Measurements from ENCODE around the gene COL5A1.
"Not testable (repeated sequence)": the region's sequence is repeated elsewhere in the genome, so short reads cannot be mapped to it uniquely, and the experiment has no call there.

Gene COL5A1

DNA sequence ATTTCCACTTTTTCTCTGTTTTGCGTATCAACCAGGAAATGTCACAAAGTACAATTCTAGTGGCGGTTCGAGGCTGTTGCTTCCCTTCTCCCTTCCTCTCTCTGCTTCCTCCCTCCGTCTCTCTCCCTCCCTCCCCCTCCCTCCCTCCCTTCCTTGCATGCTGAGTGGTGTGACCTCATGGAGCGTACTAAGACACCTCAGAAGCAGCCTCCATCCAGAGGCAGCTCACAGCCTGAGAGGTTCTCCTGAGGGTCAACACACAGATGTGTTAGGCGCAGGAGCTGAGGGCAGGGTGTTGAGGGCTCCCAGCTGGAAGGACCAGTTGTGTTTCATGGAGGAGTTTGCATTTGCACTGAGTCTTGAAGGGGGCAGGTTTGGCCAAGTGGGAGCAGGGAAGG is 57.7 kb downstream of the COL5A1 start:
- no peaks in the 10 kb centered on the region for H3K9me3 ChIP-seq (ENCODE audit: control insufficient read depth in 2 of 2, low read length in 2 of 2)
- H3K4me1 ChIP-seq (ENCODE audit: control insufficient read depth in 2 of 2, insufficient read depth in 2 of 2, low read length in 2 of 2): peaks cover 0 to 6% of the 10 kb centered on the region in 2 donors
- no peaks in the 10 kb centered on the region for H3K27me3 ChIP-seq (ENCODE audit: control insufficient read depth in 2 of 2, insufficient read depth in 2 of 2, low read length in 2 of 2)
- H3K27ac ChIP-seq (ENCODE audit: low read depth in 2 of 2, low read length in 2 of 2): no peak overlapping the region
- no peak overlapping the region for H3K4me3 ChIP-seq (ENCODE audit: low read length in 2 of 2)
- H3K36me3 ChIP-seq (ENCODE audit: control insufficient read depth in 2 of 2, insufficient read depth in 2 of 2, low read length in 2 of 2): no peaks in the 10 kb centered on the region
- H3K9ac ChIP-seq (ENCODE audit: low read depth in 1 of 2, low read length in 2 of 2): no peak overlapping the region

DNA sequence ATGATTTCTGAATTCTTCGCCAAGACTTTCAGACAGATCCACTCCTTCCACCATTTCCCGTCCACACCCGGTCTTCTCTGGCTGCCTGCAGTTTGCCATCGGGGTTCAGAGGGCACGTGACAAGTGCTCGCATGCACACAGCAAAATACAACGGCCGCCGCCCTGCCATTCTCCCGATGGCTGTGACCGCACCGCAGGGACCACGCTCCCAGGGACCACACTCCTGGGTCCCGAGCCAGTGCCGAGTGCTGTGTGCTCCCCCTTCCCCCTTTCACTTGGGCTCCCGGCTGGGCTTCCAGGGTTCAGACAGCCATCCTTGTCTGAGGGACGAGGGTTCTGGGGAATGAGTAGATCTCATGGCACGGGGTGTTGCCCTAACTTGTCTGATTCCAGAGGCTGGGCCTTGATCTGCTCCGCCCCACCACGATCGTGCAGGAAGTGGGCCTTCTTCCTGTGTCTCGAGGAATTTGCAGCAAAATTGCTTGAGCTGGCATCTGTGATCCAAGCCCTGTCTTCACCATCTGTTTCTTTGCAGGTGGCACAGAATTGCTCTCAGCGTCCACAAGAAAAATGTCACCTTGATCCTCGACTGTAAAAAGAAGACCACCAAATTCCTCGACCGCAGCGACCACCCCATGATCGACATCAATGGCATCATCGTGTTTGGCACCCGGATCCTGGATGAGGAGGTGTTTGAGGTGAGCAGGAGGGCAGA is 59.2 kb downstream of the COL5A1 start:
- Histone ChIP-seq H3K4me1 (ENCODE audit: control insufficient read depth in 2 of 2, insufficient read depth in 2 of 2, low read length in 2 of 2) (peaks cover 0 to 6% of the 10 kb centered on the region in 2 donors), H3K4me3 (ENCODE audit: low read length in 2 of 2) (no peak overlapping the region), H3K9ac (ENCODE audit: low read depth in 1 of 2, low read length in 2 of 2) (no peak overlapping the region), H3K9me3 (ENCODE audit: control insufficient read depth in 2 of 2, low read length in 2 of 2) (no peaks in the 10 kb centered on the region), H3K36me3 (ENCODE audit: control insufficient read depth in 2 of 2, insufficient read depth in 2 of 2, low read length in 2 of 2) (no peaks in the 10 kb centered on the region), H3K27ac (ENCODE audit: low read depth in 2 of 2, low read length in 2 of 2) (no peak overlapping the region), H3K27me3 (ENCODE audit: control insufficient read depth in 2 of 2, insufficient read depth in 2 of 2, low read length in 2 of 2) (no peaks in the 10 kb centered on the region)

DNA sequence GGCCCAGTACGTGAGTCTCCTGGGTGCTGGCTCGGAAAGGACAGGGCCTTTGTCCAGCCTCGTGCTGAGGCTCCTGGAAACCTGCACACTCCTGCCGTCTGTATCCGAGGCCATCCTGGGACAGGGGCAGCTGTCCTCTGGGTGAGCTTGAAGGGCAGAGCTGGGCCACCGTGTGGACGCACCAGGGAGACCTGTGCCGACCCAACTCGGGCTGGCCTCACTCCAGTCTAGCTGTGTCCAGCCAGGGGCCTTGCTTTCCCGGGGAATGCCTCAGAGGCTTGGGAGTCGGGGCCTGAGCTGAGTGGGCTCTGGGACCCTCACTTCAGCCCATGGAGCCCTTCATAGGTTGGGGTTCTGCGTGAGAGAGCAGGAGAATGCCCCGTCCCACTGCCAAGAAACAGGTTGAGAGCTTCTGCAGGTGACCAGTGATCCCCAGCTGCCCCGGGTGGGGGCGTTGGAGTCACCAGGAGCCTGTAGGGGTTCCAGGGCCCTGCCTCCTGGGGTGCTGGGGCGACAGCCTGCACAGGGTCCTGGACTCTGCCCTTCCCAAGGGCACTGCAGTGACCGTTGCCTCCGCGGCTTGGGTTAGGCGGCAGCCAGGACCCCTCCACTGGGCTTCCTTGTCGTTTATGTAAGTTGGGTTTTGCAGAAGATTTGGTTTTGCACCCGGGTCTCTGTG is 60.1 kb downstream of the COL5A1 start:
- no peaks in the 10 kb centered on the region for H3K27me3 ChIP-seq (ENCODE audit: control insufficient read depth in 2 of 2, insufficient read depth in 2 of 2, low read length in 2 of 2)
- no peaks in the 10 kb centered on the region for H3K36me3 ChIP-seq (ENCODE audit: control insufficient read depth in 2 of 2, insufficient read depth in 2 of 2, low read length in 2 of 2)
- H3K27ac ChIP-seq (ENCODE audit: low read depth in 2 of 2, low read length in 2 of 2): no peak overlapping the region
- no peak overlapping the region for H3K9ac ChIP-seq (ENCODE audit: low read depth in 1 of 2, low read length in 2 of 2)
- H3K4me1 ChIP-seq (ENCODE audit: control insufficient read depth in 2 of 2, insufficient read depth in 2 of 2, low read length in 2 of 2): peaks cover 3 to 8% of the 10 kb centered on the region in 2 donors
- no peak overlapping the region for H3K4me3 ChIP-seq (ENCODE audit: low read length in 2 of 2)
- H3K9me3 ChIP-seq (ENCODE audit: control insufficient read depth in 2 of 2, low read length in 2 of 2): no peaks in the 10 kb centered on the region

DNA sequence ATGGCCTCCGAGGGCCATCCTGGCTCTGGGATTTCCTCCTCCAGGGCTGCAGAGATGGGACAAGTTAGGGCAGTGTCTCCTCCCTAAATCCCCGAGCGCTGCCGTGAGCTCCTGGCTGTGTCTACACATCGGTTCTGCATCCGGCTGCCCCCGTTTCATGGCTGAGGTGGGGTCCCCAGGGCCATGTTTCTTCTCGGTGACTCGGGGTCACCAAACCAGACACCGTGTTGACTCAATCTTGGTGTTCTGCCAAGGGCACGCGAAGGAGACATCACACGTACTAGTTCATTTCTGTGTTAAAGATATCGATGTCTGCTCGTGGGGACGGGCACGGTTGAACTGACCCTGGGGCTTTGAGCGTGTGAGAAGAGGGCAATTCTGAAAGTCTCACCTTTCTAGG is 60.7 kb downstream of the COL5A1 start:
- Histone ChIP-seq H3K36me3 (ENCODE audit: control insufficient read depth in 2 of 2, insufficient read depth in 2 of 2, low read length in 2 of 2) (no peaks in the 10 kb centered on the region), H3K4me3 (ENCODE audit: low read length in 2 of 2) (no peak overlapping the region)

DNA sequence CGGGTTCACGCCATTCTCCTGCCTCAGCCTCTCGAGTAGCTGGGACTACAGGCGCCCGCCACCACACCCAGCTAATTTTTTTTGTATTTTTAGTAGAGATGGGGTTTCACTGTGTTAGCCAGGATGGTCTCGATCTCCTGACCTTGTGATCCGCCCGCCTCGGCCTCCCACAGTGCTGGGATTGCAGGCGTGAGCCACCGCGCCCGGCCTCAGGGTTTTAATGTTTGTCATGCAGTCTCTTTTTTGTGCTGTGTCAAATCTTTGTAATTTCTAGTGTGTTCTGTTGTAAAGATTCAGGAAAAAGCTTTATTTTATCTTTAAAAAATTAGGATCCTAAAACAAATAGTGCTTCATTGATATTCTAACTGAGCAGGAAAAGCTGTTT is 62.1 kb downstream of the COL5A1 start:
- not testable (repeated sequence) for H3K4me3 ChIP-seq (ENCODE audit: low read length in 2 of 2); H3K27ac ChIP-seq (ENCODE audit: low read depth in 2 of 2, low read length in 2 of 2); H3K9me3 ChIP-seq (ENCODE audit: control insufficient read depth in 2 of 2, low read length in 2 of 2); H3K36me3 ChIP-seq (ENCODE audit: control insufficient read depth in 2 of 2, insufficient read depth in 2 of 2, low read length in 2 of 2); H3K9ac ChIP-seq (ENCODE audit: low read depth in 1 of 2, low read length in 2 of 2); H3K4me1 ChIP-seq (ENCODE audit: control insufficient read depth in 2 of 2, insufficient read depth in 2 of 2, low read length in 2 of 2); H3K27me3 ChIP-seq (ENCODE audit: control insufficient read depth in 2 of 2, insufficient read depth in 2 of 2, low read length in 2 of 2)

More for the DNA sequence above, 60.7 kb downstream of the COL5A1 start:
- Histone ChIP-seq H3K27ac (ENCODE audit: low read depth in 2 of 2, low read length in 2 of 2) (no peak overlapping the region), H3K9ac (ENCODE audit: low read depth in 1 of 2, low read length in 2 of 2) (no peak overlapping the region), H3K27me3 (ENCODE audit: control insufficient read depth in 2 of 2, insufficient read depth in 2 of 2, low read length in 2 of 2) (no peaks in the 10 kb centered on the region), H3K4me1 (ENCODE audit: control insufficient read depth in 2 of 2, insufficient read depth in 2 of 2, low read length in 2 of 2) (peaks cover 5 to 9% of the 10 kb centered on the region in 2 donors), H3K9me3 (ENCODE audit: control insufficient read depth in 2 of 2, low read length in 2 of 2) (no peaks in the 10 kb centered on the region)

DNA sequence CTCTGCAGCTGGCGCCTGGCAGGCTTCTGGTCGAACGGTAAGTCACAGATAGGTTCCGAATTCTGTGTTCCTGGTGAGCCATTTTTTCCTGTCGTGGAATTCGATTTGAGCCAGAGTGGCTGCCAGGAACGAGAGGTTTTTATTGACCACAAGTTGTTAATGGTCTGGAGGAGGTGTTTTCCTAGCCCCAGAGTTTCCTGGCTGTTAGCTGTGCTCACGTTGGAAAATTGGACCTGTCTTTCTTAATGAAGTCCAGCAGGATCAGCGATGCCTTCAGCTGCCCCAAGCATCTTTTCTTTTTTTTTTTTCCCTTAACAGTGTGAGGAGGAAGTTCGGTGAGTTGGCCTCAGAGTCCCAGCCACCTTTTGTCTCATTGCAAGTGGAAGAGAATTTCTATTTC is 62.9 kb downstream of the COL5A1 start:
- no peaks in the 10 kb centered on the region for H3K36me3 ChIP-seq (ENCODE audit: control insufficient read depth in 2 of 2, insufficient read depth in 2 of 2, low read length in 2 of 2)
- no peaks in the 10 kb centered on the region for H3K27me3 ChIP-seq (ENCODE audit: control insufficient read depth in 2 of 2, insufficient read depth in 2 of 2, low read length in 2 of 2)
- peaks cover 7 to 8% of the 10 kb centered on the region in 2 donors for H3K4me1 ChIP-seq (ENCODE audit: control insufficient read depth in 2 of 2, insufficient read depth in 2 of 2, low read length in 2 of 2)
- no peaks in the 10 kb centered on the region for H3K9me3 ChIP-seq (ENCODE audit: control insufficient read depth in 2 of 2, low read length in 2 of 2)
- H3K4me3 ChIP-seq (ENCODE audit: low read length in 2 of 2): no peak overlapping the region
- no peak overlapping the region for H3K9ac ChIP-seq (ENCODE audit: low read depth in 1 of 2, low read length in 2 of 2)
- no peak overlapping the region for H3K27ac ChIP-seq (ENCODE audit: low read depth in 2 of 2, low read length in 2 of 2)

DNA sequence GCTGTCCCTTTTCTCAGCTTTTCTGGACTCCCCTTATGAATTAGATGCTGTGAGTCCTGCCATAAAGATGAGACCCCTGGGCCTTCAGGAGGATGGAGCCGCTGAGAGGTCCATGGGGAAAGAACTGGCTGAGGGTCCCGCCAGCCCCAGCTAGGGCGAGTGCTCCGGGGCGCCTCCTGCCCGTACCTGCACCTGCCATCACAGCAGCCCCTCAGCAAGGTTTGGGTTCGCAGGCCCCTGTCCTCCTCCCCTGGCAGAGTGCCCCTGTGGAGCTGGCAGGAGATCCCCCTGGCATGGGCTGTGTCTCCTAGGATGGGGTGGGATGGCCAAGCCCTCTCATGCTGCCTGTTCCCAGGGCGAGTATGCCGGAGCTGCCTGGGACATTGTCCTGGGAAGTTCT is 64.2 kb downstream of the COL5A1 start:
- no peaks in the 10 kb centered on the region for H3K9me3 ChIP-seq (ENCODE audit: control insufficient read depth in 2 of 2, low read length in 2 of 2)
- H3K36me3 ChIP-seq (ENCODE audit: control insufficient read depth in 2 of 2, insufficient read depth in 2 of 2, low read length in 2 of 2): no peaks in the 10 kb centered on the region
- peaks cover 7 to 8% of the 10 kb centered on the region in 2 donors for H3K4me1 ChIP-seq (ENCODE audit: control insufficient read depth in 2 of 2, insufficient read depth in 2 of 2, low read length in 2 of 2)
- no peaks in the 10 kb centered on the region for H3K27me3 ChIP-seq (ENCODE audit: control insufficient read depth in 2 of 2, insufficient read depth in 2 of 2, low read length in 2 of 2)
- H3K9ac ChIP-seq (ENCODE audit: low read depth in 1 of 2, low read length in 2 of 2): no peak overlapping the region
- H3K4me3 ChIP-seq (ENCODE audit: low read length in 2 of 2): no peak overlapping the region
- peak overlapping the region in 1 of 2 donors; percentile 77 for H3K27ac ChIP-seq (ENCODE audit: low read depth in 2 of 2, low read length in 2 of 2)

DNA sequence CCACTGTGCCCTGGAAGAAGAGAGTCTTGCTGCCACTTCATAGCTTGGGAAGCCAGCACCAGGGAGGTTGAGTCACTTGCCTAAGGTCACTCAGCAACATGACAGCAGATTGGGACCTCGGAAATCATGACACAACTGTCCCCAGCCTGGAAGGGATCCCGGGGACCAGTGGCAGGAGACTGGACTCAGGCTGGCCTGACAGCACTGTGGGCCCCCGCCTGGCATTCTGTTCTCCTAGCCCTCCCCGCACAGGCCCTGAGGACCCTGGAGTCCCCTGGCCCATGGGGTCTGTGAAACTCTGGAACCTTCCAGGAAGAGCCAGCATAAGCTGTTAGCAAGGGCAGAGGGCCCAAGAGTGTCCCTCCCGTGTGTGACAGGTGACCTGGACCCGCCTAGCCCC is 64.9 kb downstream of the COL5A1 start:
- Histone ChIP-seq H3K4me1 (ENCODE audit: control insufficient read depth in 2 of 2, insufficient read depth in 2 of 2, low read length in 2 of 2) (peaks cover 8 to 10% of the 10 kb centered on the region in 2 donors), H3K27me3 (ENCODE audit: control insufficient read depth in 2 of 2, insufficient read depth in 2 of 2, low read length in 2 of 2) (no peaks in the 10 kb centered on the region), H3K9me3 (ENCODE audit: control insufficient read depth in 2 of 2, low read length in 2 of 2) (no peaks in the 10 kb centered on the region), H3K27ac (ENCODE audit: low read depth in 2 of 2, low read length in 2 of 2) (peak overlapping the region; percentile 77 to 85), H3K4me3 (ENCODE audit: low read length in 2 of 2) (no peak overlapping the region), H3K36me3 (ENCODE audit: control insufficient read depth in 2 of 2, insufficient read depth in 2 of 2, low read length in 2 of 2) (no peaks in the 10 kb centered on the region), H3K9ac (ENCODE audit: low read depth in 1 of 2, low read length in 2 of 2) (peak overlapping the region in 1 of 2 donors; percentile 28)

DNA sequence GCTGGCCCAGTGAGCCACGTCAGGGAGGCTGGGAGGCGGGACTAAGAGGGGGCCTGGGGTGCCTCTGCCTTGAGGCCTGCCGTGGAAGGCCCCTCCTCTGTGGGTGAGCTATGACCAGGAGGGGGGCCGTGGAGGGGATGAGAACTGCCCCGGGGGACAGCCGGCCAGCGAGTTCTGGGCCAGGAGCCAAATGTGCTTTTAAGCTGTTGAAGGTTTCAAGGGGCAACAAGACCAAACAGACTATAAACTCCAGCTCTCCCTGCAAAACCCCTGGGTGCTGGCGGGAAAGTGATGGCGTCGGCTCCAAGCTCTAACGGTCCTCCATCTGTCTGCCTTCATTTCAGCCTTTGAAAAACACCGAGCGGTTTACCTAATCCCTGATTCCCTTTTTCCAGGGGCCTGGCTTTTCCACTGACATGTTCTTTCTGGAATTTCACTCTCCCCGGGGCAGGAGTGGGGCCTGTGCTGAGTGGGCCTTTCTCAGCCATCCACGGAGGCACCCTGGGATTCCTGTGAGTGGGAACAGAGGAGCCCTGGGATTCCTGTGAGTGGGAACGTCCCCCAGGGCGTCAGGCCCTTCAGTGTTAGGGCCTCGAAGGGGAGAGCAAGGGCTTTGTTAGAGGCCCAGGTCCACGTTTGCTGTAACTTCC is 65.6 kb downstream of the COL5A1 start:
- no peaks in the 10 kb centered on the region for H3K9me3 ChIP-seq (ENCODE audit: control insufficient read depth in 2 of 2, low read length in 2 of 2)
- H3K27me3 ChIP-seq (ENCODE audit: control insufficient read depth in 2 of 2, insufficient read depth in 2 of 2, low read length in 2 of 2): no peaks in the 10 kb centered on the region
- H3K9ac ChIP-seq (ENCODE audit: low read depth in 1 of 2, low read length in 2 of 2): peak overlapping the region in 1 of 2 donors; percentile 57
- no peak overlapping the region for H3K4me3 ChIP-seq (ENCODE audit: low read length in 2 of 2)
- H3K36me3 ChIP-seq (ENCODE audit: control insufficient read depth in 2 of 2, insufficient read depth in 2 of 2, low read length in 2 of 2): no peaks in the 10 kb centered on the region
- peak overlapping the region; percentile 81 to 85 for H3K27ac ChIP-seq (ENCODE audit: low read depth in 2 of 2, low read length in 2 of 2)
- H3K4me1 ChIP-seq (ENCODE audit: control insufficient read depth in 2 of 2, insufficient read depth in 2 of 2, low read length in 2 of 2): peaks cover 8 to 10% of the 10 kb centered on the region in 2 donors

Measured in mucosa of rectum (tissue), 2 donors.